PC-3 (cell line): ENCODE results near the gene OXNAD1. TPM values are rescaled to one million over a fixed set of nuclear protein-coding genes. Genes with fewer than 3 reads are reported as not detected.

ENCODE experiments used
- ATAC-seq: fragments of 200-7000 bp; cut with Tn5 transposase; 2 replicates; pipeline ENCODE4 v1.9.1; 2020; ENCODE audit warnings: mild to moderate bottlenecking, moderate library complexity
- BruUV-seq: library from RNA; stranded (reverse); fragments of 400-500 nt; replicated peaks from 2 replicates; lab custom pipeline; 2021; lab: Mats Ljungman, UMichigan
- CTCF ChIA-PET: fragments of 300-600 bp; sonication (Branson Sonifier 250); formaldehyde crosslinking; loops from one replicate; lab custom pipeline; 2022; ENCODE audit warnings: antibody characterized with exemption; lab: Charles Lee
- POLR2A ChIA-PET: fragments of 300-600 bp; sonication (Branson Sonifier 250); formaldehyde crosslinking; loops from one replicate; lab custom pipeline; 2022; ENCODE audit warnings: antibody characterized with exemption; ENCODE audit not compliant: unreplicated experiment; lab: Charles Lee
- DNase-seq: peaks from one replicate; pipeline ENCODE4 v3.0.0-alpha.2; 2015
- H2AFZ ChIP-seq: fragments of 300-600 bp; sonication (generic); 2 replicates; pipeline ENCODE4 v1.6.0; 2016; ENCODE audit warnings: antibody characterized with exemption, low read length
- H3F3A ChIP-seq: fragments of 300-600 bp; sonication (generic); one replicate; pipeline ENCODE4 v1.6.0; 2017; ENCODE audit warnings: antibody characterized with exemption, low read length, control low read depth, mild to moderate bottlenecking; ENCODE audit not compliant: unreplicated experiment
- H3K27ac ChIP-seq: fragments of 300-600 bp; sonication (generic); 2 replicates; pipeline ENCODE4 v1.5.1; 2016; ENCODE audit warnings: mild to moderate bottlenecking, low read length
- H3K27me3 ChIP-seq: fragments of 300-600 bp; sonication (generic); 2 replicates; pipeline ENCODE4 v1.6.1; 2016; ENCODE audit warnings: low read length, mixed read lengths
- H3K36me3 ChIP-seq: fragments of 300-600 bp; sonication (generic); 2 replicates; pipeline ENCODE4 v1.6.1; 2016; ENCODE audit warnings: low read depth, mixed run types, low read length, mixed read lengths
- H3K4me1 ChIP-seq: fragments of 300-600 bp; sonication (generic); 2 replicates; pipeline ENCODE4 v1.5.1; 2016; ENCODE audit warnings: low read length; ENCODE audit not compliant: insufficient read depth
- H3K4me2 ChIP-seq: fragments of 300-600 bp; sonication (generic); 2 replicates; pipeline ENCODE4 v1.6.0; 2016; ENCODE audit warnings: low read length
- H3K4me3 ChIP-seq: fragments of 300-600 bp; sonication (generic); 2 replicates; pipeline ENCODE4 v1.5.1; 2016; ENCODE audit warnings: mild to moderate bottlenecking, low read length, mixed read lengths
- H3K79me2 ChIP-seq: fragments of 300-600 bp; sonication (generic); 2 replicates; pipeline ENCODE4 v1.6.1; 2017; ENCODE audit warnings: low read length, mixed read lengths
- H3K9ac ChIP-seq: fragments of 300-600 bp; sonication (generic); 2 replicates; pipeline ENCODE4 v1.6.0; 2016; ENCODE audit warnings: mild to moderate bottlenecking, low read length
- H3K9me2 ChIP-seq: fragments of 300-600 bp; sonication (generic); replicated peaks from 2 replicates; pipeline ENCODE4 v1.6.1; 2016; ENCODE audit warnings: mixed run types, low read length, mixed read lengths
- H3K9me3 ChIP-seq: fragments of 300-600 bp; sonication (generic); 2 replicates; pipeline ENCODE4 v1.6.1; 2016; ENCODE audit warnings: low read length, mixed read lengths
- H4K20me1 ChIP-seq: fragments of 300-600 bp; sonication (generic); 2 replicates; pipeline ENCODE4 v1.6.1; 2016; ENCODE audit warnings: low read length, mixed read lengths
- CTCF ChIP-seq: fragments of 300-600 bp; sonication (generic); conservative IDR thresholded peaks from 2 replicates; pipeline ENCODE4 v1.5.1; 2017; ENCODE audit warnings: antibody characterized with exemption, low read depth, mild to moderate bottlenecking, low read length
- EZH2 ChIP-seq: fragments of 300-600 bp; sonication (generic); IDR thresholded peaks from one replicate; pipeline ENCODE4 v1.6.1; 2017; ENCODE audit warnings: antibody characterized with exemption, mild to moderate bottlenecking, low read length; ENCODE audit not compliant: unreplicated experiment
- intact Hi-C: fragments of 100-400 bp; cut with micrococcal nuclease; formaldehyde crosslinking; loops from 2 replicates; pipeline ENCODE4 v1.9.0; 2023
- total RNA-seq: library from RNA; depleted of rRNA; stranded (reverse); fragments of >200 nt; gene quantifications from 2 replicates; pipeline ENCODE4 v1.2.3, GENCODE V29; 2014

The OXNAD1 gene
- total RNA-seq, 1 experiment from 2014 or later, result 20.5 TPM

GRCh38 chr3:16272588-16272987 is 7.6 kb downstream of the OXNAD1 start:
- TF ChIP-seq CTCF, result no peak
- peaks cover 3% of the 10 kb centered on the region; the same call in 1 of the 2 replicates for H4K20me1 ChIP-seq
- no peak overlapping the region for H2AFZ ChIP-seq
- no peaks in the 10 kb centered on the region for H3K9me2 ChIP-seq
- no peaks in the 10 kb centered on the region for H3K27me3 ChIP-seq
- H3K27ac ChIP-seq, result no peak overlapping the region
- no TSS peak for BruUV-seq
- peaks cover 18% of the 10 kb centered on the region; the same call in 1 of the 2 replicates for H3K36me3 ChIP-seq
- no peaks in the 10 kb centered on the region for H3F3A ChIP-seq
- peaks cover 14% of the 10 kb centered on the region for H3K79me2 ChIP-seq
- ChIA-PET CTCF (no interaction called here), POLR2A (no interaction called here)
- DNase-seq (no peak), ATAC-seq (no peak)
- H3K4me1 ChIP-seq, result peaks cover 3% of the 10 kb centered on the region
- H3K9ac ChIP-seq, result no peak overlapping the region
- intact Hi-C loops, result no loop called here
- H3K9me3 ChIP-seq, result no peaks in the 10 kb centered on the region
- no peak overlapping the region for H3K4me2 ChIP-seq
- no peak overlapping the region for H3K4me3 ChIP-seq

- Histone ChIP-seq H3K9me2 (no peaks in the 10 kb centered on the region), H2AFZ (no peak overlapping the region), H4K20me1 (no peaks in the 10 kb centered on the region), H3K4me1 (no peaks in the 10 kb centered on the region), H3K9me3 (no peaks in the 10 kb centered on the region), H3K27me3 (no peaks in the 10 kb centered on the region), H3K4me2 (no peak overlapping the region), H3F3A (no peaks in the 10 kb centered on the region), H3K27ac (no peak overlapping the region), H3K9ac (no peak overlapping the region), H3K4me3 (no peak overlapping the region), H3K36me3 (peaks cover 22% of the 10 kb centered on the region; the same call in 1 of the 2 replicates), H3K79me2 (peaks cover 4% of the 10 kb centered on the region)
- TF ChIP-seq CTCF, result no peak
- CTCF ChIA-PET, result no interaction called here
- POLR2A ChIA-PET, result no interaction called here
- no peak for DNase-seq
- BruUV-seq, result no TSS peak
- ATAC-seq, result no peak
- intact Hi-C loops, result no loop called here
Observed at GRCh38 chr3:16273867-16274266, 8.9 kb downstream of the OXNAD1 start.

- no peak for TF ChIP-seq EZH2
- no peak for DNase-seq
- peaks cover 16% of the 10 kb centered on the region; the same call in 1 of the 2 replicates for H3K36me3 ChIP-seq
- H2AFZ ChIP-seq, result no peak overlapping the region
- H3K4me3 ChIP-seq, result no peak overlapping the region
- ChIA-PET CTCF (no interaction called here), POLR2A (no interaction called here)
- BruUV-seq, result no TSS peak
- H4K20me1 ChIP-seq, result no peaks in the 10 kb centered on the region
- H3K9me3 ChIP-seq, result no peaks in the 10 kb centered on the region
- no peaks in the 10 kb centered on the region for H3F3A ChIP-seq
- H3K27ac ChIP-seq, result no peak overlapping the region
- no peak overlapping the region for H3K9ac ChIP-seq
- no peaks in the 10 kb centered on the region for H3K9me2 ChIP-seq
- intact Hi-C loops, result no loop called here
- H3K4me1 ChIP-seq, result no peaks in the 10 kb centered on the region
- no peaks in the 10 kb centered on the region for H3K79me2 ChIP-seq
- no peak overlapping the region for H3K4me2 ChIP-seq
- no peak for ATAC-seq
- H3K27me3 ChIP-seq, result no peaks in the 10 kb centered on the region
Observed at GRCh38 chr3:16277471-16277870, 12.5 kb downstream of the OXNAD1 start.
